AG10803 (cell line): ENCODE results near the gene DGKQ.
A peak's percentile ranks its signal among the peaks of the same experiment; 100 is the strongest.
"Not testable (repeated sequence)": the region's sequence is repeated elsewhere in the genome, so short reads cannot be mapped to it uniquely, and the experiment has no call there.

Experiments
- DNase-seq: peaks from one replicate; pipeline ENCODE4 v3.0.0; 2010; ENCODE audit warnings: low read depth
- H3K4me3 ChIP-seq: 2 replicates; pipeline ENCODE4 v1.5.1; 2011; ENCODE audit warnings: mild to moderate bottlenecking, low read length, control low read depth
- CTCF ChIP-seq: conservative IDR thresholded peaks from 2 replicates; pipeline ENCODE4 v1.5.1; 2011; ENCODE audit warnings: mild to moderate bottlenecking, low read length, control low read depth, inconsistent platforms

The DGKQ gene

GRCh38 chr4:1002131-1002630 is 28.8 kb upstream of the DGKQ start:
- H3K4me3 ChIP-seq: no peak overlapping the region
- peak; percentile 29 for DNase-seq
- no peak for TF ChIP-seq CTCF

GRCh38 chr4:1001561-1002130 is 28.3 kb upstream of the DGKQ start:
- no peak overlapping the region for H3K4me3 ChIP-seq
- DNase-seq: no peak

GRCh38 chr4:1000686-1001260 is 27.4 kb upstream of the DGKQ start:
- no peak for DNase-seq
- TF ChIP-seq CTCF: no peak
- no peak overlapping the region for H3K4me3 ChIP-seq

More at GRCh38 chr4:1001561-1002130, 28.3 kb upstream of the DGKQ start:
- TF ChIP-seq CTCF: no peak

GRCh38 chr4:999882-1000425 is 26.6 kb upstream of the DGKQ start:
- TF ChIP-seq CTCF: no peak
- DNase-seq: no peak
- no peak overlapping the region for H3K4me3 ChIP-seq

- DNase-seq, H3K4me3 ChIP-seq: not testable (repeated sequence)
Measured at GRCh38 chr4:999240-999863, 26.0 kb upstream of the DGKQ start.

GRCh38 chr4:998096-998691 is 24.8 kb upstream of the DGKQ start:
- no peak for DNase-seq
- no peak for TF ChIP-seq CTCF
- no peak overlapping the region for H3K4me3 ChIP-seq

GRCh38 chr4:997375-998071 is 24.2 kb upstream of the DGKQ start:
- DNase-seq: no peak
- no peak overlapping the region; the same call in 1 of the 2 replicates for H3K4me3 ChIP-seq
- no peak for TF ChIP-seq CTCF
